ENCODE measurements around the gene HOTAIR. TPM values are rescaled to one million over a fixed set of nuclear protein-coding genes. Genes with fewer than 3 reads are reported as not detected.

The HOTAIR gene
- total RNA-seq, 1 experiment from 2014 or later, result not detected

DNA sequence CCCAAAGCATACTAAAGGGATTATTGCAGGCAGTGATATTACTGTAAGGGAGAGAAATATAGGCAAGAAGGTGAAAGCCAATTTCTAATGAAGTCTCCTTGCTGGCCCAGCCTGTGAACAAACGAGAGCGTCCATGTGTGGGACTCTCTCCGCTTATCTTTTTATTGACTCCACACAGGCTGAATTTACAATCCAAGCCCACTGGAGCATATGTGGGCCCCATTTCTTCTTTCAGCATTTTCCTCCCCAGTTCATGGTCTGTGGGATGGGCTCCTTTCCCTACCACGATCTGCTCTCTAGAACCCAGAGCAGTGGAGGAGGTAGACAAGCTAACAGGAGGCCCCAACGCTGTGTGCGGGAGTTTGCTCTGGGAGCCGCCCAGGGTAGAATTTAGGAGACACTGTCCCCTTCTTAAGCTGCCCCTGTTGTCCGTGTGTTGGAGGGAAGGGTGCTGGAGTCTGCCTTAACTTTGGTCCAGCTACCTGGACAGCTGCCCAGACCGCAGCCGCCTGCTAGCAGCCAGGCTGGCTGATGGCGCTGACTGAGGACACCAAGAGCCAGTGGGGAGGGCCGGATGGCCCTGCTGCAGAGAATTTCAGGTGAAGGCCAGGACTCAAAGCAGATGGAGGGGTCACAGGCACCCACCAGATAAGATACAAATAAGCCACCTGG, 5.0 kb downstream of the HOTAIR start:
- H3K14ac ChIP-seq (ENCODE audit: insufficient read depth, low read length), result no peak overlapping the region
- peaks cover 2 to 9% of the 10 kb centered on the region in 2 experiments; a peak in 2 of 5 replicates for H3K9me3 Mint-ChIP-seq

More for the DNA sequence above, 5.0 kb downstream of the HOTAIR start:
- Histone ChIP-seq H3K23ac (ENCODE audit: insufficient read length, low read depth, low read length) (no peak overlapping the region), H2AFZ (ENCODE audit: low read length) (no peak overlapping the region), H3K4me1 (ENCODE audit: insufficient read depth, low read length) (no peaks in the 10 kb centered on the region), H2BK5ac (ENCODE audit: insufficient read length, low read length) (no peak overlapping the region), H2BK15ac (ENCODE audit: low read depth, low read length) (no peak overlapping the region), H3K23me2 (ENCODE audit: insufficient read length, low read depth, low read length, poor library complexity, severe bottlenecking) (no peaks in the 10 kb centered on the region), H3K79me2 (ENCODE audit: insufficient read depth, low read length) (no peaks in the 10 kb centered on the region), H2BK120ac (ENCODE audit: low read depth, low read length, poor library complexity, severe bottlenecking) (no peak overlapping the region), H2BK12ac (ENCODE audit: insufficient read length, low read depth, low read length) (no peak overlapping the region), H3K9ac (ENCODE audit: extremely low read depth, insufficient read length, low read length) (no peak overlapping the region), H4K5ac (ENCODE audit: insufficient read length, low read depth, low read length) (no peak overlapping the region), H3K79me1 (ENCODE audit: insufficient read depth, low read depth, low read length, poor library complexity, severe bottlenecking) (no peaks in the 10 kb centered on the region), H3K4me2 (ENCODE audit: insufficient read depth, insufficient read length, low read length) (no peak overlapping the region), H3K27me3 (ENCODE audit: insufficient read depth, low read length) (peaks cover 95% of the 10 kb centered on the region), H3K18ac (ENCODE audit: insufficient read length, low read depth, low read length) (no peak overlapping the region), H3K27ac (ENCODE audit: insufficient read length, low read depth, low read length) (no peak overlapping the region), H4K20me1 (ENCODE audit: control insufficient read depth, insufficient read depth, insufficient read length) (no peaks in the 10 kb centered on the region), H2AK5ac (ENCODE audit: insufficient read length, low read length) (no peak overlapping the region), H4K91ac (ENCODE audit: insufficient read length, low read depth, low read length) (no peak overlapping the region), H4K8ac (replicated peaks; ENCODE audit: insufficient read length, low read depth, low read length) (no peak overlapping the region), H3K4ac (ENCODE audit: low read depth, low read length) (no peak overlapping the region), H2BK20ac (ENCODE audit: low read depth, low read length, poor library complexity, severe bottlenecking) (no peak overlapping the region), H3K9me3 (ENCODE audit: control insufficient read depth, low read depth, low read length) (no peaks in the 10 kb centered on the region), H3T11ph (ENCODE audit: low read length) (no peak overlapping the region), H3K56ac (ENCODE audit: insufficient read length, low read depth, low read length) (no peak overlapping the region)
- WGBS (ENCODE audit: extremely low coverage, insufficient read length, low lambda C conversion rate), result no CpG with 5 or more reads among the region's 12 CpGs
- no peak for DNase-seq
- TF ChIP-seq, protein P1, sequence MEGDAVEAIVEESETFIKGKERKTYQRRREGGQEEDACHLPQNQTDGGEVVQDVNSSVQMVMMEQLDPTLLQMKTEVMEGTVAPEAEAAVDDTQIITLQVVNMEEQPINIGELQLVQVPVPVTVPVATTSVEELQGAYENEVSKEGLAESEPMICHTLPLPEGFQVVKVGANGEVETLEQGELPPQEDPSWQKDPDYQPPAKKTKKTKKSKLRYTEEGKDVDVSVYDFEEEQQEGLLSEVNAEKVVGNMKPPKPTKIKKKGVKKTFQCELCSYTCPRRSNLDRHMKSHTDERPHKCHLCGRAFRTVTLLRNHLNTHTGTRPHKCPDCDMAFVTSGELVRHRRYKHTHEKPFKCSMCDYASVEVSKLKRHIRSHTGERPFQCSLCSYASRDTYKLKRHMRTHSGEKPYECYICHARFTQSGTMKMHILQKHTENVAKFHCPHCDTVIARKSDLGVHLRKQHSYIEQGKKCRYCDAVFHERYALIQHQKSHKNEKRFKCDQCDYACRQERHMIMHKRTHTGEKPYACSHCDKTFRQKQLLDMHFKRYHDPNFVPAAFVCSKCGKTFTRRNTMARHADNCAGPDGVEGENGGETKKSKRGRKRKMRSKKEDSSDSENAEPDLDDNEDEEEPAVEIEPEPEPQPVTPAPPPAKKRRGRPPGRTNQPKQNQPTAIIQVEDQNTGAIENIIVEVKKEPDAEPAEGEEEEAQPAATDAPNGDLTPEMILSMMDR (conservative IDR thresholded peaks at IDR 0.05), result no peak
- Mint-ChIP-seq H3K27ac (no peak overlapping the region), H3K27me3 (ENCODE audit: low read depth) (peaks cover 100% of the 10 kb centered on the region), H3K4me1 (peaks cover 14 to 21% of the 10 kb centered on the region in 2 experiments), H3K4me3 (no peak overlapping the region), H3K36me3 (ENCODE audit: insufficient read depth in 1 of 3, low read depth in 3 of 3) (peaks cover 0 to 5% (median 1%) of the 10 kb centered on the region in 3 experiments; a peak in 2 of 7 replicates)
